ENCODE data around the gene SLC38A3.

DNA sequence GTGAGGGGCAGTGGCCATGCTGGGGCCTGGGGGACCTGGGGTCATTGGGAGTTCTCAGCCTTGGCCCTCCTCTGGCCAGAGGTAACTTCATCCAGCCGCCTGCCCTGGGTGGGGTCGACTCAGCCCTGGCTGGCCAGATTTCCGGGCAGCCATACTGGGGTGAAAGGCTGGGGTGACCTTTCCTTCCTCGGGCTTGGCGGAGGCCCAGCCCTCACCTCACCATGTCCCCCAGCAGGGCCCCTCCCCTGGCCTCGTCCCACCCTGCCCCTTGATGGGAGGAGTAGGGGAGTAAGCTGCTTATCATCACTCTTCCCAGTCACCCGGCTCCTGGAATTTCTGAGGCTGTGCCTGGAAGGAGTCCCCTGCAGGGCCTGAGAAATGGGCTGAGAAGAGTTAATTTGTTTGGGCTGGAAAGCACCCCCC is 44.5 kb upstream of the SLC38A3 start:
- TF ChIP-seq, protein P1, sequence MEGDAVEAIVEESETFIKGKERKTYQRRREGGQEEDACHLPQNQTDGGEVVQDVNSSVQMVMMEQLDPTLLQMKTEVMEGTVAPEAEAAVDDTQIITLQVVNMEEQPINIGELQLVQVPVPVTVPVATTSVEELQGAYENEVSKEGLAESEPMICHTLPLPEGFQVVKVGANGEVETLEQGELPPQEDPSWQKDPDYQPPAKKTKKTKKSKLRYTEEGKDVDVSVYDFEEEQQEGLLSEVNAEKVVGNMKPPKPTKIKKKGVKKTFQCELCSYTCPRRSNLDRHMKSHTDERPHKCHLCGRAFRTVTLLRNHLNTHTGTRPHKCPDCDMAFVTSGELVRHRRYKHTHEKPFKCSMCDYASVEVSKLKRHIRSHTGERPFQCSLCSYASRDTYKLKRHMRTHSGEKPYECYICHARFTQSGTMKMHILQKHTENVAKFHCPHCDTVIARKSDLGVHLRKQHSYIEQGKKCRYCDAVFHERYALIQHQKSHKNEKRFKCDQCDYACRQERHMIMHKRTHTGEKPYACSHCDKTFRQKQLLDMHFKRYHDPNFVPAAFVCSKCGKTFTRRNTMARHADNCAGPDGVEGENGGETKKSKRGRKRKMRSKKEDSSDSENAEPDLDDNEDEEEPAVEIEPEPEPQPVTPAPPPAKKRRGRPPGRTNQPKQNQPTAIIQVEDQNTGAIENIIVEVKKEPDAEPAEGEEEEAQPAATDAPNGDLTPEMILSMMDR (IDR thresholded peaks at IDR 0.05), result no peak
- TF ChIP-seq ZFX (IDR thresholded peaks at IDR 0.05; ENCODE audit: borderline replicate concordance), result no peak
